ENCODE results near the gene ZC2HC1C.

ZC2HC1C gene

GRCh38 chr14:75098212-75098611 is 28.8 kb downstream of the ZC2HC1C start:
- no peak overlapping the region for H3K4me3 ChIP-seq (ENCODE audit: low read depth, low read length)
- DNase-seq (ENCODE audit: low read depth), result no peak
- no peak for TF ChIP-seq CTCF (IDR thresholded peaks at IDR 0.05; ENCODE audit: insufficient read depth, low read depth, low read length, missing control alignments)

GRCh38 chr14:75098682-75099081 is 29.2 kb downstream of the ZC2HC1C start:
- no peak for DNase-seq (ENCODE audit: low read depth)
- H3K4me3 ChIP-seq (ENCODE audit: low read depth, low read length), result no peak overlapping the region
- TF ChIP-seq CTCF (IDR thresholded peaks at IDR 0.05; ENCODE audit: insufficient read depth, low read depth, low read length, missing control alignments), result no peak

GRCh38 chr14:75101491-75101890 is 32.0 kb downstream of the ZC2HC1C start:
- no peak for DNase-seq (ENCODE audit: low read depth)
- TF ChIP-seq CTCF (IDR thresholded peaks at IDR 0.05; ENCODE audit: insufficient read depth, low read depth, low read length, missing control alignments), result no peak
- no peak overlapping the region for H3K4me3 ChIP-seq (ENCODE audit: low read depth, low read length)

GRCh38 chr14:75107186-75107585 is 37.7 kb downstream of the ZC2HC1C start:
- no peak for DNase-seq (ENCODE audit: low read depth)
- H3K4me3 ChIP-seq (ENCODE audit: low read depth, low read length), result no peak overlapping the region
- TF ChIP-seq CTCF (IDR thresholded peaks at IDR 0.05; ENCODE audit: insufficient read depth, low read depth, low read length, missing control alignments), result no peak

GRCh38 chr14:75109877-75110276 is 40.4 kb downstream of the ZC2HC1C start:
- no peak overlapping the region for H3K4me3 ChIP-seq (ENCODE audit: low read depth, low read length)
- no peak for DNase-seq (ENCODE audit: low read depth)
- TF ChIP-seq CTCF (IDR thresholded peaks at IDR 0.05; ENCODE audit: insufficient read depth, low read depth, low read length, missing control alignments), result no peak

- no peak for DNase-seq (ENCODE audit: low read depth)
- no peak overlapping the region for H3K4me3 ChIP-seq (ENCODE audit: low read depth, low read length)
- no peak for TF ChIP-seq CTCF (IDR thresholded peaks at IDR 0.05; ENCODE audit: insufficient read depth, low read depth, low read length, missing control alignments)
Measured at GRCh38 chr14:75113932-75114539, 44.6 kb downstream of the ZC2HC1C start.

- no peak overlapping the region for H3K4me3 ChIP-seq (ENCODE audit: low read depth, low read length)
- TF ChIP-seq CTCF (IDR thresholded peaks at IDR 0.05; ENCODE audit: insufficient read depth, low read depth, low read length, missing control alignments), result no peak
- DNase-seq (ENCODE audit: low read depth), result no peak
Measured at GRCh38 chr14:75119056-75119455, 49.6 kb downstream of the ZC2HC1C start.

Data from GM12865 (cell line).